Ascending aorta (tissue), 2 donors: ENCODE measurements around the gene CENPV. TPM values are rescaled to one million over a fixed set of nuclear protein-coding genes. Genes with fewer than 3 reads are reported as not detected.
A peak's percentile ranks its signal among the peaks of the same experiment; 100 is the strongest.

ENCODE experiments used
- DNase-seq, 2 donors: peaks; one replicate each; pipeline ENCODE4 v3.0.0-alpha.2; 2019; ENCODE audit warnings: low spot score in 2 of 2
- H3K27ac ChIP-seq, 2 donors: fragments of 200-600 bp; sonication (generic); one replicate each; pipeline ENCODE4 v1.5.1; 2016 to 2017; ENCODE audit warnings: mild to moderate bottlenecking in 1 of 2
- H3K27me3 ChIP-seq: fragments of 200-600 bp; sonication (generic); one replicate; pipeline ENCODE4 v1.5.1; 2017
- H3K36me3 ChIP-seq, 2 donors: fragments of 200-600 bp; sonication (generic); one replicate each; pipeline ENCODE4 v1.5.1; 2016
- H3K4me1 ChIP-seq, 2 donors: fragments of 200-600 bp; sonication (generic); one replicate each; pipeline ENCODE4 v1.5.1; 2016 to 2017; ENCODE audit warnings: mild to moderate bottlenecking in 1 of 2
- H3K4me3 ChIP-seq, 2 donors: fragments of 200-600 bp; sonication (generic); one replicate each; pipeline ENCODE4 v1.5.1; 2016 to 2017; ENCODE audit warnings: mild to moderate bottlenecking in 1 of 2
- H3K9me3 ChIP-seq, 2 donors: fragments of 200-600 bp; sonication (generic); one replicate each; pipeline ENCODE4 v1.5.1; 2016
- intact Hi-C: fragments of 100-400 bp; cut with DNase I; formaldehyde crosslinking; loops from one replicate; pipeline ENCODE4 v1.15.1; 2023
- total RNA-seq: library from RNA; depleted of rRNA; stranded (reverse); fragments of >200 nt; gene quantifications from one replicate; pipeline ENCODE4 v1.1.0, GENCODE V29; 2016
- TF ChIP-seq, protein P1 (sequence below), 3 experiments: fragments of 200-600 bp in 2 of 3; fragments of 450-650 bp in 1 of 3; sonication (generic) in 2 of 3; IDR thresholded peaks; one replicate each; pipeline ENCODE4 v1.5.1; 2016 to 2019; ENCODE audit warnings: antibody characterized with exemption in 3 of 3, mild to moderate bottlenecking in 1 of 3, moderate library complexity in 1 of 3

Gene CENPV
- total RNA-seq, 1 donor from 2014 or later = 37.6 TPM

DNA sequence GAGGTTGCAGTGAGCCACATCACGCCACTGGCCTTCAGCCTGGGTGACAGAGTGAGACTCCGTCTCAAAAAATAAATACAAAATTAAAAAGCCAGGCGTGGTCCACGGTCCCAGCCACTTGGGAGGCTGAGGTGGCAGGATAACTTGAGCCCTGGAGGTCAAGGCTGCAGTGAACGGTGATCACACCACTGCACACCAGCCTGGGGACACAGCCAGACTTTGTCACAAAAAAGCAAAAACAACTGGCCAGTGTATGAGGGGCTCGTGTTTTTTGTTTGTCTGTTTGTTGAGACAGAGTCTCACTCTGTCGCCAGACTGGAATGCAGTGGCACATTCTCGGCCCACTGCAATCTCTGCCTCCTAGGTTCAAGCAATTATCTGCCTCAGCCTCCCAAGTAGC lies 26.4 kb upstream of the CENPV start:
- intact Hi-C loops = loop anchor here (2.0 to 5.0 kb wide), 3 partner anchors 39 to 143 kb away; no protein-coding TSS in a partner anchor
- H3K4me3 ChIP-seq = peak overlapping the region in 1 of 2 donors; percentile 83
- H3K27me3 ChIP-seq = no peaks in the 10 kb centered on the region
- no peaks in the 10 kb centered on the region for H3K9me3 ChIP-seq
- TF ChIP-seq, protein P1, sequence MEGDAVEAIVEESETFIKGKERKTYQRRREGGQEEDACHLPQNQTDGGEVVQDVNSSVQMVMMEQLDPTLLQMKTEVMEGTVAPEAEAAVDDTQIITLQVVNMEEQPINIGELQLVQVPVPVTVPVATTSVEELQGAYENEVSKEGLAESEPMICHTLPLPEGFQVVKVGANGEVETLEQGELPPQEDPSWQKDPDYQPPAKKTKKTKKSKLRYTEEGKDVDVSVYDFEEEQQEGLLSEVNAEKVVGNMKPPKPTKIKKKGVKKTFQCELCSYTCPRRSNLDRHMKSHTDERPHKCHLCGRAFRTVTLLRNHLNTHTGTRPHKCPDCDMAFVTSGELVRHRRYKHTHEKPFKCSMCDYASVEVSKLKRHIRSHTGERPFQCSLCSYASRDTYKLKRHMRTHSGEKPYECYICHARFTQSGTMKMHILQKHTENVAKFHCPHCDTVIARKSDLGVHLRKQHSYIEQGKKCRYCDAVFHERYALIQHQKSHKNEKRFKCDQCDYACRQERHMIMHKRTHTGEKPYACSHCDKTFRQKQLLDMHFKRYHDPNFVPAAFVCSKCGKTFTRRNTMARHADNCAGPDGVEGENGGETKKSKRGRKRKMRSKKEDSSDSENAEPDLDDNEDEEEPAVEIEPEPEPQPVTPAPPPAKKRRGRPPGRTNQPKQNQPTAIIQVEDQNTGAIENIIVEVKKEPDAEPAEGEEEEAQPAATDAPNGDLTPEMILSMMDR (IDR thresholded peaks at IDR 0.05) = no peak
- H3K4me1 ChIP-seq = peaks cover 8 to 20% of the 10 kb centered on the region in 2 donors
- H3K36me3 ChIP-seq = peaks cover 15 to 28% of the 10 kb centered on the region in 2 donors
- H3K27ac ChIP-seq = no peak overlapping the region
- no peak for DNase-seq

DNA sequence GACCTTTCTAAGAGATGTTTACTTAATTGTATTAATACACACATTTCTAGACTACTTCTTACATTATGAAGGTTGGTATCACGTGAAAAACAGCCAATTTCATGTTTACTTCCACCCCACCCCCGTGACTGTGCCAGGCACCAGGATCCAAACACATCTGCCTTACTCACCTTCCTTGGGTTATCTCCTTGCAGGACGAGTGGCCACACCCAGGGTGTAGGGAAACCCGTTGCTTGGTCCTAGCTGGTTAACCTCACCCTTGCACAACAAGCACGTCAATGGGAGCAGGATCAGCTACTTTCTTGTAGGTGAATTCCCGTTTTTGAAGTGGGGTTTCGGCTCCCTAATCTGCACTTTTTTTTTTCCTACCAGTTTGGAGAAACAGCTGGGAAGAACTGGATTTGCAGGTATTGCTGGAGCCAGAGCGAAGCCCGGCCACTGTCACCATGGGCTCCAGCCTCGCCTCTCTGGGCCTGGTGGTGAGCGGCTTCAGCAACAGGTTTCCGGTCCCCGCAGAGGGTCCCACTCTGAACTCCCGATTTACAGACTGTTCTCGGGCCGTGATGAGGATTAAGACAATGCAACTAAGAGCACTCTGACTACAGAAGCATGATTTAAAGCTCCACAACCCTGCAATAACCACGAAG lies 25.5 kb upstream of the CENPV start:
- H3K4me3 ChIP-seq = no peak overlapping the region
- TF ChIP-seq, protein P1 (IDR thresholded peaks at IDR 0.05) = no peak
- intact Hi-C loops = loop anchor here (2.0 kb wide), 1 partner anchor 92 kb away; no protein-coding TSS in a partner anchor
- H3K4me1 ChIP-seq = peaks cover 8 to 26% of the 10 kb centered on the region in 2 donors
- H3K27me3 ChIP-seq = no peaks in the 10 kb centered on the region
- no peaks in the 10 kb centered on the region for H3K9me3 ChIP-seq
- H3K36me3 ChIP-seq = peaks cover 15 to 23% of the 10 kb centered on the region in 2 donors
- H3K27ac ChIP-seq = peak overlapping the region; percentile 15 to 55
- DNase-seq = no peak

DNA sequence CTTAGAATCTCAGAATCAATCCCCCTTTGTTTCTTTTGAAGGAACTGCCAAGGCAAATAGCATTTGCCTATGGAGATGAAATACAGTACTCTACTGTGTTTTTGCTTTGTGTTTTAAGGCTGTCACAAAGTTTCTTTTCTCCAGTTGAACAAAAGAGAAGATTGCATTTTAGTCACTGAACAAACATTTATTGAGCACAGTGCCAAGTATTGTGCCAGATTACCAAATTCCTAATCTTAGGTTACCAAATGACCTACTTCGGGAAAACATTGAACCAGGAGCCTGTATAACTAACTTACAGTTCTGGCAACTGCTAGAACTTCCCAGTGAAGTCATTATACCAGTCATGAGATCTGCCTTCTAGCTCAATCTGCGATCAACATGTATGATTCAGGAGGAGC lies 24.7 kb upstream of the CENPV start:
- intact Hi-C loops = loop anchor here (2.0 kb wide), 1 partner anchor 91 kb away; no protein-coding TSS in a partner anchor
- Histone ChIP-seq H3K27ac (peak overlapping the region; percentile 15 to 55), H3K4me1 (peaks cover 7 to 29% of the 10 kb centered on the region in 2 donors), H3K4me3 (no peak overlapping the region), H3K36me3 (peaks cover 10 to 15% of the 10 kb centered on the region in 2 donors), H3K9me3 (no peaks in the 10 kb centered on the region), H3K27me3 (no peaks in the 10 kb centered on the region)
- TF ChIP-seq, protein P1 (IDR thresholded peaks at IDR 0.05) = no peak
- DNase-seq = no peak

DNA sequence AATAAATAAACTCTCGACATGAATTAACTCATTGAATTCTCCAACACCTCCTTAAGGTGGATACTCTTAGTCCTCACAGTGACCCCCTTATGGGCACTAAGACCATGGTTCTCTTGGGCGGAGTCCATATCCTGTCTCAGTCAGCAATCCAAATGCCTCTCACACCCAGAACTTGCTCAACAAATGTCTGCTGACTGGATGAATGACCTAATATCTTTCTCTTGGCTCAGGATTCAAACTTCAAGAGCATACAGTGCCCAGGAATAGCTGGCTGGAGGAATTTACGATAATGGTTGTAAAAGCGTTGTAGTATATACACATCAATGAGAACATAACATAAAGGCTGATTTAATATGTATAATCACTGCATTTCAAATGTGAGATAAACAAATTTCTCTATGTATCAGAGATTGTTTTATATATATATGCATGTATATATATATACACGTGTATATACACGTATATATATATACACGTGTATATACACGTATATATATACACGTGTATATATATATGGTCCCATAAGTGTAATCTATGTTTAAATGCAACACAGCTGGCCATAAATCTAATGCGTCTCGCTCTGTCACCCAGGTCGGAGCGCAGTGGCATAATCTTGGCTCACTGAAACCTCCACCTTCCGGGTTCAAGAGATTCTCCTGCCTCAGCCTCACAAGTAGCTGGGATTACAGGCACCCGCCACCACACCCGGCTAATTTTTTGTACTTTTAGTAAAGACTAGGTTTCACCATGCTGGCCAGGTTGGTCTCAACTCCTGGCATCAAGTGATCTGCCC lies 21.1 kb upstream of the CENPV start:
- no peaks in the 10 kb centered on the region for H3K9me3 ChIP-seq
- H3K4me3 ChIP-seq = no peak overlapping the region
- H3K4me1 ChIP-seq = peaks cover 0 to 14% of the 10 kb centered on the region in 2 donors
- H3K36me3 ChIP-seq = no peaks in the 10 kb centered on the region
- peak overlapping the region; percentile 21 to 50 for H3K27ac ChIP-seq
- TF ChIP-seq, protein P1 (IDR thresholded peaks at IDR 0.05) = no peak
- intact Hi-C loops = no loop called here
- no peaks in the 10 kb centered on the region for H3K27me3 ChIP-seq
- DNase-seq = peak in 1 of 2 donors; percentile 80

DNA sequence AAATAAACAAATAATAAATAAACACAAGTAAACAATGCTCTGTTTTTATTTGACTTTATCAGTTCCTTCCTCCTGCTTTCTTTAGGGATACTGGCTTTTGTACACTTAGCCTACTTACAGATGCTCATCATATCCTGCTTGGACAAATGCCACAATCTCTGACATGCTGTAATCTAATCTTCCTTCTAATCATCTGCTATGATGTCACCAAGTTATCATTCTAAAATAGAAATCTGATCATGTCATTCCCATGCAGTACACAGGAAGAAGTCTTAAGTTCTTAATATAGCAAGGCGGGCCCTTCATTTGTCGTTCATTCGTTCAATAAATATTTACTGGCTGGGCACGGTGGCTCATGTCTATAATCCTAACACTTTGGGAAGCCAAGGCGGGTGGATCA lies 18.5 kb upstream of the CENPV start:
- TF ChIP-seq, protein P1 (IDR thresholded peaks at IDR 0.05) = no peak
- H3K9me3 ChIP-seq = no peaks in the 10 kb centered on the region
- intact Hi-C loops = no loop called here
- H3K36me3 ChIP-seq = no peaks in the 10 kb centered on the region
- H3K4me1 ChIP-seq = peaks cover 0 to 14% of the 10 kb centered on the region in 2 donors
- H3K27me3 ChIP-seq = no peaks in the 10 kb centered on the region
- DNase-seq = no peak
- H3K27ac ChIP-seq = no peak overlapping the region
- H3K4me3 ChIP-seq = no peak overlapping the region
